ENCODE data around the gene ATG16L1.

DNA sequence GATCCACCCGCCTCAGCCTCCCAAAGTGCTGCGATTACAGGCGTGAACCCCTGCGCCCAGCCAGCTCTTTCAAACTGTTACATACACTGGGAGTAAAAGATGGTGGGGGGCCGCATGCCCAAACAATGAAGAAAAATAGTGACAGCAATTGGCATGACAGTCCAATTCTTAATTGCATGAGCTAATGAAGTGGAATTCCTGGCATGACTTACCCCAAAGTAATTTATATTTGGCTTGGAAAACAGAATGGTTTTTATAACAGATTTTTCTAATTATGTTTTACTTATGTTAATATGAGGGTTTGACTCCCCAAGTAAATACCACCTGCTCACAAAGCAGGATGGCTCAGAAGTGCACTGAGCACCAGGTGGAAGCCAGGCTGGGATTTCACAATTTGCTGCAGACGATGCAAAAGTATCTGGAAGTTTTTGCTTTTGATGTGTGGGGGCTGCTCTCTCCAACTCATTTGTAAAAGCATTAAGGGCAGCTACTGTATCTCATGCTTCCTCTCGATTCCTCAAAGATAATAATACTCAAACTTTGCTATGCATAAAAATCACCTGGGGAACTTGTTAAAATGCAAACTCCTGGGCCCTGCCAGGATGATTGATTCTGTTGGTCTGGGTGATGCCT lies 24.0 kb upstream of the ATG16L1 start:
- TF ChIP-seq ZFP37 (tag by site-specific recombination; IDR thresholded peaks at IDR 0.05) = no peak
- no peak for TF ChIP-seq ZNF518A (tag by site-specific recombination; conservative IDR thresholded peaks at IDR 0.05; ENCODE audit: low read depth)
- TF ChIP-seq ZNF335 (tag by site-specific recombination; conservative IDR thresholded peaks at IDR 0.05) = no peak

Measured in HEK293 (cell line).